ENCODE measurements around the gene PET100.

Gene PET100

GRCh38 chr19:7652061-7652641, 22.6 kb downstream of the PET100 start:
- DNase-seq (ENCODE audit: low read depth): peak; percentile 71
- peak overlapping the region; percentile 19 for H3K4me3 ChIP-seq (replicated peaks; ENCODE audit: low read depth, low read length)
- TF ChIP-seq, protein P1, sequence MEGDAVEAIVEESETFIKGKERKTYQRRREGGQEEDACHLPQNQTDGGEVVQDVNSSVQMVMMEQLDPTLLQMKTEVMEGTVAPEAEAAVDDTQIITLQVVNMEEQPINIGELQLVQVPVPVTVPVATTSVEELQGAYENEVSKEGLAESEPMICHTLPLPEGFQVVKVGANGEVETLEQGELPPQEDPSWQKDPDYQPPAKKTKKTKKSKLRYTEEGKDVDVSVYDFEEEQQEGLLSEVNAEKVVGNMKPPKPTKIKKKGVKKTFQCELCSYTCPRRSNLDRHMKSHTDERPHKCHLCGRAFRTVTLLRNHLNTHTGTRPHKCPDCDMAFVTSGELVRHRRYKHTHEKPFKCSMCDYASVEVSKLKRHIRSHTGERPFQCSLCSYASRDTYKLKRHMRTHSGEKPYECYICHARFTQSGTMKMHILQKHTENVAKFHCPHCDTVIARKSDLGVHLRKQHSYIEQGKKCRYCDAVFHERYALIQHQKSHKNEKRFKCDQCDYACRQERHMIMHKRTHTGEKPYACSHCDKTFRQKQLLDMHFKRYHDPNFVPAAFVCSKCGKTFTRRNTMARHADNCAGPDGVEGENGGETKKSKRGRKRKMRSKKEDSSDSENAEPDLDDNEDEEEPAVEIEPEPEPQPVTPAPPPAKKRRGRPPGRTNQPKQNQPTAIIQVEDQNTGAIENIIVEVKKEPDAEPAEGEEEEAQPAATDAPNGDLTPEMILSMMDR (IDR thresholded peaks at IDR 0.05; ENCODE audit: low read length, missing control alignments): peak; percentile 96

DNA sequence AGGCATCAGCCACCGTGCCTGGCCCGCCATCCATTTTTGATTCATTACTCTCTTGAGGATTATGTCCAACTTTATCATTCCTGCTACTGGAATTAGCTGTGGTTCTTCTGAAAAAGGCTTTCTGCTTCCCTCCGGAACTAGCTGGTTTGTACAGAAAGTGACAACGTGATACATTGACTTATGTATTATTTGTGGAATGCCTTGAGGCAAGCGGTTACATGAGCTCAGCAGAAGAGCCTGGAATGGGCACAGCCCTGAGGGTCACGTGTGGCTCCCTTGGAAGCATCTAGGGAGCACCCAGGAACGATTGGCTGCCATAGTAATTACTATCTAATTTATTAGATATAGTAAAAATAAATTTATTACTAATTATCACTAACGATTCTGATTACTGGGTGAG, 24.8 kb downstream of the PET100 start:
- DNase-seq (ENCODE audit: low read depth): no peak
- no peak overlapping the region for H3K4me3 ChIP-seq (replicated peaks; ENCODE audit: low read depth, low read length)
- TF ChIP-seq, protein P1 (IDR thresholded peaks at IDR 0.05; ENCODE audit: low read length, missing control alignments): no peak

DNA sequence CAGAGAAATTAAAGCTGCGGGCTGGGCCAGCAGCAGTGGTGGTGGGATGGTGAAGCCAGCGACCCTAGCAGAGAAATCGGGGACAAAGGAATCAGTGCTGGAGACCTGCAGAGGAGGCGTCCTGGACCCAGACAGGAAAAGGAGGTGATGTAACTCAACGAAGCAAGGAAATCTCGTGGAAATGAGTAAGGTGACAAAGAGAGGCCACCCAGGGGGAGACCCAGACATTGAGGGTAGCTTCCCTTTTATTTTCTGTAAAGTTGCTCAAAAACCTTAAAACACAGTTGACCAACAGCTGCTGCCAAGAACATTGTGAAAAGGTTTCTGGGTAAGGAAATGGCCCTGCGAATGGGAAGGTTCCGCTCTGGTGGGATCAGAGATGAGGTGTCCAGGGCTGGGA, 26.0 kb downstream of the PET100 start:
- TF ChIP-seq, protein P1 (IDR thresholded peaks at IDR 0.05; ENCODE audit: low read length, missing control alignments): no peak
- no peak overlapping the region for H3K4me3 ChIP-seq (replicated peaks; ENCODE audit: low read depth, low read length)
- DNase-seq (ENCODE audit: low read depth): no peak

DNA sequence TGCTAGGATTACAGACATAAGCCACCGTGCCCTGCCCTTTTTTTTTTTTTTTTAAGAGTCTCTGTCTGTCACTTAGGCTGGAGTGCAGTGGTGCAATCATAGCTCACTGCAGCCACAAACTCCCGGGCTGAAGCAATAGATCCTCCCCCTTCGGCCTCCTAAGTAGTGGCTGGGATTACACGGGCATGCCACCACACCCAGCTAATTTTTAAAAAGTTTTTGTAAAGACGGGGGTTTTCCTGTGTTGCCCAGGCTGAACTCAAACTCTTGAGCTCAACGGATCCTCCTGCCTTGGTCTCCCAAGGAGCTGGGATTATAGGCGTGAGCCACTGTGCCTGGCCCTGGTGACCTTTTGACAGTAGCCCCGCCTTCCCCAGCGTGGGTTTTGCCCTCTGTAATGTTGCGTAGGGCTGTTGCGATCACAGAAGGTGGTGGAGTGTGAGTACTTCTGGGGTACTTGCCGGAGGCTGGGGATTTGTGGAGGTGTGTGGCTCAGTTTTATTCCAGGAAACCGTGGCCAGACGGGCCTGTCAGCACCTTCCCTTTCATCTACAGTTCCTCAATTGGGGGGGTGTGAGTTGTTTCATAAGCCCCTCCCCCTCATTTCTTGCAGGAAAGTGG, 27.6 kb downstream of the PET100 start:
- TF ChIP-seq, protein P1 (IDR thresholded peaks at IDR 0.05; ENCODE audit: low read length, missing control alignments): no peak
- H3K4me3 ChIP-seq (replicated peaks; ENCODE audit: low read depth, low read length): no peak overlapping the region
- DNase-seq (ENCODE audit: low read depth): no peak

- TF ChIP-seq, protein P1 (IDR thresholded peaks at IDR 0.05; ENCODE audit: low read length, missing control alignments): no peak
- no peak overlapping the region for H3K4me3 ChIP-seq (replicated peaks; ENCODE audit: low read depth, low read length)
- DNase-seq (ENCODE audit: low read depth): no peak
These were observed 28.7 kb downstream of the PET100 start for GRCh38 chr19:7658219-7658686.

DNA sequence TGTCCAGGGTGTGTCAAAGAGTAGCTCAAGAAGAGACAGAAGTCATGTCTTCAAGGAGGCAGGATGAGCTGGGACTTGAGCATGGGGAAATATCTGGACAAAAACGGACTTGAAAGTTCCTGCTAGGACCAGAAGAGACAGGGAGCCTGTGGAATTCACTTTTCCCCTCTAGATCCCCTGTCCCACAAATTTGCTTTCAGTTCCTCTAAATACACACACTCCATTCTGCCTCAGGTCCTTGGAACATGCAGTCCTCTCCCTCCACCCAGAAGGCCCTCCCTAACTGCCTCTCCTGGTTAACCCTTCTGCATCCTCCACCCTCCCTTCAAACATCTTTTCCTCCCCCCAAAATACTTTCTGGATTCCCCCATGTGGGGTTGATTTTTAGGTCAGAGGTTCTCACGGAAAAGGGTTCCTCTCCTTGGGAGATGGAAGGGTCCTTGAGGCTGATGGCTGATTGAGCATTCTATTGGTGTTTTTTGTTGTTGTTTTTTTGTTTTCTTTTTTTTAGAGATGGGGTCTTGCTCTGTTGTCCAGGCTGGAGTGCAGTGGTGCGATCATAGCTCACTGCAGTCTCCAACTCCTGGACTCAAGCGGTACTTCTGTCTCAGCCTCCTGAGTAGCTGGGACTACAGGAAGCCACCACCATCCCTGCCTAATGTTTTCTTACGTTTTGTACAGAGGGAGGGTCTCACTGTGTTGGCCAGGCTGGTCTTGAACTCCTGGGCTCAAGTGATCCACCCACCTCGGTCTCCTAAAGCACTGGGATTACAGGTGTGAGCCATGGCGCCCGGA, 32.3 kb downstream of the PET100 start:
- TF ChIP-seq, protein P1 (IDR thresholded peaks at IDR 0.05; ENCODE audit: low read length, missing control alignments): no peak
- no peak for DNase-seq (ENCODE audit: low read depth)
- H3K4me3 ChIP-seq (replicated peaks; ENCODE audit: low read depth, low read length): no peak overlapping the region

Data from fibroblast of pulmonary artery (primary cell).